HepG2 (cell line): ENCODE results near the gene FGFR3. TPM values are rescaled to one million over a fixed set of nuclear protein-coding genes. Genes with fewer than 3 reads are reported as not detected.
A peak's percentile ranks its signal among the peaks of the same experiment; 100 is the strongest.

Experiments
- ARID4A ChIP-seq: sonication (generic); formaldehyde crosslinking; IDR thresholded peaks from 2 replicates; pipeline ENCODE4 v1.5.0; 2020; ENCODE audit warnings: mild to moderate bottlenecking, missing genetic modification reagents, borderline replicate concordance
- ATF5 ChIP-seq: sonication (generic); formaldehyde crosslinking; IDR thresholded peaks from 2 replicates; pipeline ENCODE4 v1.4.0; 2020; ENCODE audit warnings: mild to moderate bottlenecking, low read depth, missing genetic modification reagents
- BCL6 ChIP-seq: IDR thresholded peaks from 2 replicates; pipeline ENCODE4 v1.6.1; 2016; ENCODE audit warnings: missing genetic modification reagents, missing compliant biosample characterization
- BCLAF1 ChIP-seq: fragments of 450-650 bp; IDR thresholded peaks from 2 replicates; pipeline ENCODE4 v1.6.1; 2017; ENCODE audit warnings: mild to moderate bottlenecking
- CCDC6 ChIP-seq: sonication (generic); formaldehyde crosslinking; IDR thresholded peaks from 2 replicates; pipeline ENCODE4 v1.8.1; 2022; ENCODE audit warnings: mild to moderate bottlenecking, missing genetic modification reagents, moderate library complexity
- CENPBD1 ChIP-seq: sonication (generic); formaldehyde crosslinking; IDR thresholded peaks from 2 replicates; pipeline ENCODE4 v1.8.0; 2022; ENCODE audit warnings: missing genetic modification reagents, low read depth, mild to moderate bottlenecking, borderline replicate concordance
- FOXO1 ChIP-seq: sonication (generic); formaldehyde crosslinking; IDR thresholded peaks from 2 replicates; pipeline ENCODE4 v1.4.0; 2020; ENCODE audit warnings: missing genetic modification reagents
- NFE2 ChIP-seq: sonication (generic); formaldehyde crosslinking; IDR thresholded peaks from 2 replicates; pipeline ENCODE4 v1.4.0; 2020; ENCODE audit warnings: missing genetic modification reagents
- NR0B2 ChIP-seq: sonication (generic); formaldehyde crosslinking; IDR thresholded peaks from 2 replicates; pipeline ENCODE4 v1.4.0; 2020; ENCODE audit warnings: mild to moderate bottlenecking, missing genetic modification reagents
- NR1H2 ChIP-seq: sonication (generic); formaldehyde crosslinking; IDR thresholded peaks from 2 replicates; pipeline ENCODE4 v1.8.1; 2022; ENCODE audit warnings: low read depth, missing genetic modification reagents, borderline replicate concordance
- POLR2AphosphoS5 ChIP-seq: IDR thresholded peaks from 2 replicates; pipeline ENCODE4 v1.6.1; 2012; ENCODE audit warnings: low read depth, low read length
- RCOR2 ChIP-seq: IDR thresholded peaks from 2 replicates; pipeline ENCODE4 v1.6.1; 2016; ENCODE audit warnings: missing biosample characterization, missing genetic modification reagents
- RELA ChIP-seq: sonication (generic); formaldehyde crosslinking; IDR thresholded peaks from 2 replicates; pipeline ENCODE4 v1.4.0; 2020; ENCODE audit warnings: missing genetic modification reagents
- STAT5B ChIP-seq: sonication (generic); formaldehyde crosslinking; IDR thresholded peaks from 2 replicates; pipeline ENCODE4 v1.4.0; 2020; ENCODE audit warnings: missing genetic modification reagents
- TBX2 ChIP-seq: sonication (generic); formaldehyde crosslinking; IDR thresholded peaks from 2 replicates; pipeline ENCODE4 v1.5.0; 2020; ENCODE audit warnings: missing genetic modification reagents, mild to moderate bottlenecking, borderline replicate concordance
- TOE1 ChIP-seq: sonication (generic); formaldehyde crosslinking; IDR thresholded peaks from 2 replicates; pipeline ENCODE4 v1.4.0; 2020; ENCODE audit warnings: mild to moderate bottlenecking, missing genetic modification reagents
- ZFAT ChIP-seq: sonication (generic); formaldehyde crosslinking; conservative IDR thresholded peaks from 2 replicates; pipeline ENCODE4 v1.8.1; 2023; ENCODE audit warnings: missing genetic modification reagents, inconsistent platforms
- ZSCAN5A ChIP-seq: sonication (generic); formaldehyde crosslinking; IDR thresholded peaks from 2 replicates; pipeline ENCODE4 v1.8.0; 2022; ENCODE audit warnings: mild to moderate bottlenecking, missing genetic modification reagents, borderline replicate concordance
- polyA plus RNA-seq, 8 experiments: library from polyadenylated mRNA; depleted of rRNA in 3 of 8; stranded (reverse) in 7 of 8; unstranded in 1 of 8; fragments of >200 nt; fragmentation: Illumina TruSeq in 4 of 8; extraction: Trizol in 4 of 8; gene quantifications; 2 replicates each; pipeline versions ENCODE4 v1.2.1 to v1.2.3, GENCODE V29; 2011 to 2016; ENCODE audit warnings: low read depth in 4 of 8, missing spikeins in 1 of 8, mixed read lengths in 1 of 8; ENCODE audit not compliant: insufficient read depth in 1 of 8
- total RNA-seq, 5 experiments: library from RNA; depleted of rRNA; stranded (reverse); fragments of >200 nt; fragmentation: Illumina TruSeq; extraction: Trizol; gene quantifications; 2 replicates each; pipeline ENCODE4 v1.2.3, GENCODE V29; 2016; ENCODE audit warnings: low read depth in 1 of 5

FGFR3 gene
- total and polyA plus RNA-seq, 2 of the 13 experiments (the other 11 are each of a cell fraction or from before 2014, with no cell fraction given): 103 to 109 TPM

GRCh38 chr4:1856071-1856942, 63.2 kb downstream of the FGFR3 start, which contains the start of gene LETM1 (continued):
- no peak for TF ChIP-seq ZFAT (CRISPR knock-in tag)
- TF ChIP-seq POLR2AphosphoS5: peak; percentile 75
- no peak for TF ChIP-seq RELA (CRISPR knock-in tag)
- no peak; the same call in 1 of the 2 replicates for TF ChIP-seq TOE1 (CRISPR knock-in tag)
- no peak for TF ChIP-seq NFE2 (CRISPR knock-in tag)
- no peak for TF ChIP-seq CENPBD1 (CRISPR knock-in tag)
- no peak for TF ChIP-seq STAT5B (CRISPR knock-in tag)
- no peak for TF ChIP-seq ATF5 (CRISPR knock-in tag)
- no peak for TF ChIP-seq BCLAF1
- peak; percentile 26; the same call in 1 of the 2 replicates for TF ChIP-seq NR0B2 (CRISPR knock-in tag)
- no peak for TF ChIP-seq RCOR2 (CRISPR knock-in tag)
- peak; percentile 85 for TF ChIP-seq CCDC6 (CRISPR knock-in tag)
- peak; percentile 51; the same call in 1 of the 2 replicates for TF ChIP-seq NR1H2 (CRISPR knock-in tag)
- peak; percentile 61; the same call in 1 of the 2 replicates for TF ChIP-seq ZSCAN5A (CRISPR knock-in tag)
- peak; percentile 93 for TF ChIP-seq ARID4A (CRISPR knock-in tag)
- peak; percentile 54; the same call in 1 of the 2 replicates for TF ChIP-seq FOXO1
- 0 out of 2 replicates have a peak, but pooled peaks have one; percentile 4 for TF ChIP-seq BCL6 (CRISPR knock-in tag)
- peak; percentile 58 for TF ChIP-seq TBX2 (CRISPR knock-in tag)
